SH-SY5Y (cell line): ENCODE data around the gene B3GALT5.

Experiments used
- GATA2 ChIP-seq: IDR thresholded peaks from 2 replicates; pipeline ENCODE4 v1.6.1; 2011; ENCODE audit warnings: mild to moderate bottlenecking, low read depth, low read length
- GATA3 ChIP-seq: IDR thresholded peaks from 2 replicates; pipeline ENCODE4 v1.6.1; 2011; ENCODE audit warnings: low read depth, mild to moderate bottlenecking, low read length, moderate library complexity

GRCh38 chr21:39700318-39700717 lies 87.6 kb downstream of the B3GALT5 start:
- TF ChIP-seq GATA2 = no peak
- TF ChIP-seq GATA3 = no peak
